GM12878 (cell line): Measurements from ENCODE around the gene PPIB. TPM values are rescaled to one million over a fixed set of nuclear protein-coding genes. Genes with fewer than 3 reads are reported as not detected.
A peak's percentile ranks its signal among the peaks of the same experiment; 100 is the strongest.

Source experiments
- CBX5 ChIP-seq: sonication (generic); IDR thresholded peaks from 2 replicates; pipeline ENCODE4 v1.6.1; 2016; ENCODE audit warnings: low read depth, moderate library complexity, mild to moderate bottlenecking, inconsistent platforms
- DPF2 ChIP-seq: fragments of 450-650 bp; IDR thresholded peaks from 2 replicates; pipeline ENCODE4 v1.6.1; 2017; ENCODE audit warnings: mild to moderate bottlenecking
- GABPA ChIP-seq: IDR thresholded peaks from 2 replicates; pipeline ENCODE4 v1.6.1; 2014; ENCODE audit warnings: antibody characterized with exemption, low read depth, mild to moderate bottlenecking, inconsistent platforms
- HDGF ChIP-seq: fragments of 450-650 bp; IDR thresholded peaks from 2 replicates; pipeline ENCODE4 v1.6.1; 2016; ENCODE audit warnings: antibody characterized with exemption
- PAX5 ChIP-seq: IDR thresholded peaks from 2 replicates; pipeline ENCODE4 v1.6.1; 2011; ENCODE audit warnings: low read depth, low read length, borderline replicate concordance
- PML ChIP-seq: IDR thresholded peaks from 2 replicates; pipeline ENCODE4 v1.6.1; 2012; ENCODE audit warnings: low read length, inconsistent platforms
- POLR2AphosphoS2 ChIP-seq: IDR thresholded peaks from 2 replicates; pipeline ENCODE4 v1.6.1; 2011; ENCODE audit warnings: low read depth, mild to moderate bottlenecking, low read length, improper control_type of control experiment, moderate library complexity
- RELA ChIP-seq: fragments of 450-650 bp; IDR thresholded peaks from 2 replicates; pipeline ENCODE4 v1.8.0; 2014; ENCODE audit warnings: borderline replicate concordance; ENCODE audit not compliant: partially characterized antibody
- WRNIP1 ChIP-seq: IDR thresholded peaks from 2 replicates; pipeline ENCODE4 v1.6.1; 2011; ENCODE audit warnings: low read depth, low read length, improper control_type of control experiment, borderline replicate concordance
- YY1 ChIP-seq: IDR thresholded peaks from 2 replicates; pipeline ENCODE4 v1.6.1; 2011; ENCODE audit warnings: low read depth, mild to moderate bottlenecking, low read length
- polyA plus RNA-seq, 11 experiments: library from polyadenylated mRNA; depleted of rRNA in 4 of 11; unstranded in 6 of 11; stranded (reverse) in 5 of 11; fragments of >200 nt; fragmentation: Nextera tagmentation in 4 of 11; fragmentation: Illumina TruSeq in 1 of 11; extraction: Ambion mirVana in 4 of 11; extraction: Trizol in 1 of 11; gene quantifications; 1 replicate in 1 of 11; 2 replicates in 10 of 11; pipeline versions ENCODE4 v1.2.1 to v1.2.3, GENCODE V29; 2011 to 2016; ENCODE audit warnings: inconsistent platforms in 2 of 11, missing spikeins in 2 of 11, low read depth in 1 of 11
- total RNA-seq, 4 experiments: library from RNA; depleted of rRNA in 3 of 4; stranded (reverse); fragments of >200 nt in 3 of 4; fragmentation: Illumina TruSeq in 1 of 4; extraction: Trizol in 1 of 4; gene quantifications; 2 replicates each; pipeline versions ENCODE4 v1.2.1 to v1.2.3, GENCODE V29; 2013 to 2021
- TF ChIP-seq, protein P1 (sequence below): IDR thresholded peaks from 2 replicates; pipeline ENCODE4 v1.6.1; 2011; ENCODE audit warnings: borderline replicate concordance, low read depth, mild to moderate bottlenecking, moderate library complexity, mixed read lengths, low read length; ENCODE audit not compliant: insufficient read depth; ENCODE audit errors: extremely low read length
- TF ChIP-seq, protein P2 (sequence below): IDR thresholded peaks from 2 replicates; pipeline ENCODE4 v1.6.1; 2012; ENCODE audit warnings: improper control_type of control experiment, low read depth, low read length; ENCODE audit not compliant: insufficient replicate concordance
- TF ChIP-seq, protein P3 (sequence below): IDR thresholded peaks from 2 replicates; pipeline ENCODE4 v1.6.1; 2012; ENCODE audit warnings: low read depth, low read length, improper control_type of control experiment
- TF ChIP-seq, protein P4 (sequence below): fragments of 450-650 bp; IDR thresholded peaks from 2 replicates; pipeline ENCODE4 v1.6.1; 2014; ENCODE audit warnings: mild to moderate bottlenecking
- TF ChIP-seq, protein P5 (sequence below), 3 experiments: IDR thresholded peaks in 2 of 3; conservative IDR thresholded peaks in 1 of 3; 2 replicates each; pipeline ENCODE4 v1.5.1; 2011; ENCODE audit warnings: low read depth in 3 of 3, low read length in 3 of 3, mild to moderate bottlenecking in 3 of 3, control low read depth in 2 of 3, moderate library complexity in 2 of 3, inconsistent platforms in 1 of 3, mixed read lengths in 1 of 3; ENCODE audit not compliant: control insufficient read depth in 2 of 3, insufficient read depth in 1 of 3; ENCODE audit errors: extremely low read depth in 1 of 3

PPIB gene
- total and polyA plus RNA-seq, 10 of the 15 experiments (the other 5 are each of a cell fraction or from before 2014, with no cell fraction given): 344 to 936 (median 508) TPM

DNA sequence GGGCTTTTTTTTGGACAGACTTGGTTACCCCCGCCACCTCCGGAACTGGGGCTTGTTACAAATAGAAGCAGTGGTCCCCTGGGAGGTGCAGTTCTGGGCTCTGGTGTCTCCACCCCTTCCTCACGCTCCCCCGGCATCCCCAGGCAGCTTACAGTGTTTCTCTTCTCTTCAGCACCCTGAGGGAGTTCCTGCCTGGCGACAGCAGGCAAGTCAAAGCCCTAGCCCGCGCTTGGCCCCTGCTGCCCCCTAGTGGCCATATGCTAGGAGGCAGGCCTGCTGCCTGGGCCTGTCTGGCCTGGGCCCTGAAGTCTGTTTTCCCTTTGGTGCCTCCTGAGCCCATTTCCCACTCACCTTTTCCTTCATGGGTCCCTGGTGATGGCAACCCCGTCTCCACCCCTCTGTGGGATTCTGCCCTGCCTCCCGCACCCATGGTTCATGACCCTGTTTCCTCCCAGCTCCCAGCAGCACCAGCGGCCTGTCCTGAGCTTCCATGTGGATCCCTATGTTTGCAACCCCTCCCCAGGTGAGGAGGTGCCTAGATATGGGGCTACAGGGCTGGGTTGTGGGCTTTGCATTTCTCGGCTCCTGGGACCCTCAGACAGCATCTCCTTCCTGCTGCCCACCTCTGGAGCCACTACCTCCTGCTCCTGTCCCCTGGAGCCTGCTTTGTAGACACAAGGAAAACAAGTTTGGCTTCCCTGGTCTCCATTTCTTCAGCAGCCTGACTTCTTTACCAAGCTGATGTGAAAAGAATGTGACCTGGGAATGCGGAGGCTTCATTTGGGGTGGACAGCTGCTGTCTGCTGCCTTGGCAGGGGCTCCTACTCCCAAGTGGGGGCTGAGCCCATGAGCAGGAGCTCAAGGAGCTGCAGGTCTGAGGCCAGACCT is 9.1 kb downstream of the PPIB start (continued):
- TF ChIP-seq, protein P1, sequence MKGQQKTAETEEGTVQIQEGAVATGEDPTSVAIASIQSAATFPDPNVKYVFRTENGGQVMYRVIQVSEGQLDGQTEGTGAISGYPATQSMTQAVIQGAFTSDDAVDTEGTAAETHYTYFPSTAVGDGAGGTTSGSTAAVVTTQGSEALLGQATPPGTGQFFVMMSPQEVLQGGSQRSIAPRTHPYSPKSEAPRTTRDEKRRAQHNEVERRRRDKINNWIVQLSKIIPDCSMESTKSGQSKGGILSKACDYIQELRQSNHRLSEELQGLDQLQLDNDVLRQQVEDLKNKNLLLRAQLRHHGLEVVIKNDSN: no peak
- TF ChIP-seq, protein P2, sequence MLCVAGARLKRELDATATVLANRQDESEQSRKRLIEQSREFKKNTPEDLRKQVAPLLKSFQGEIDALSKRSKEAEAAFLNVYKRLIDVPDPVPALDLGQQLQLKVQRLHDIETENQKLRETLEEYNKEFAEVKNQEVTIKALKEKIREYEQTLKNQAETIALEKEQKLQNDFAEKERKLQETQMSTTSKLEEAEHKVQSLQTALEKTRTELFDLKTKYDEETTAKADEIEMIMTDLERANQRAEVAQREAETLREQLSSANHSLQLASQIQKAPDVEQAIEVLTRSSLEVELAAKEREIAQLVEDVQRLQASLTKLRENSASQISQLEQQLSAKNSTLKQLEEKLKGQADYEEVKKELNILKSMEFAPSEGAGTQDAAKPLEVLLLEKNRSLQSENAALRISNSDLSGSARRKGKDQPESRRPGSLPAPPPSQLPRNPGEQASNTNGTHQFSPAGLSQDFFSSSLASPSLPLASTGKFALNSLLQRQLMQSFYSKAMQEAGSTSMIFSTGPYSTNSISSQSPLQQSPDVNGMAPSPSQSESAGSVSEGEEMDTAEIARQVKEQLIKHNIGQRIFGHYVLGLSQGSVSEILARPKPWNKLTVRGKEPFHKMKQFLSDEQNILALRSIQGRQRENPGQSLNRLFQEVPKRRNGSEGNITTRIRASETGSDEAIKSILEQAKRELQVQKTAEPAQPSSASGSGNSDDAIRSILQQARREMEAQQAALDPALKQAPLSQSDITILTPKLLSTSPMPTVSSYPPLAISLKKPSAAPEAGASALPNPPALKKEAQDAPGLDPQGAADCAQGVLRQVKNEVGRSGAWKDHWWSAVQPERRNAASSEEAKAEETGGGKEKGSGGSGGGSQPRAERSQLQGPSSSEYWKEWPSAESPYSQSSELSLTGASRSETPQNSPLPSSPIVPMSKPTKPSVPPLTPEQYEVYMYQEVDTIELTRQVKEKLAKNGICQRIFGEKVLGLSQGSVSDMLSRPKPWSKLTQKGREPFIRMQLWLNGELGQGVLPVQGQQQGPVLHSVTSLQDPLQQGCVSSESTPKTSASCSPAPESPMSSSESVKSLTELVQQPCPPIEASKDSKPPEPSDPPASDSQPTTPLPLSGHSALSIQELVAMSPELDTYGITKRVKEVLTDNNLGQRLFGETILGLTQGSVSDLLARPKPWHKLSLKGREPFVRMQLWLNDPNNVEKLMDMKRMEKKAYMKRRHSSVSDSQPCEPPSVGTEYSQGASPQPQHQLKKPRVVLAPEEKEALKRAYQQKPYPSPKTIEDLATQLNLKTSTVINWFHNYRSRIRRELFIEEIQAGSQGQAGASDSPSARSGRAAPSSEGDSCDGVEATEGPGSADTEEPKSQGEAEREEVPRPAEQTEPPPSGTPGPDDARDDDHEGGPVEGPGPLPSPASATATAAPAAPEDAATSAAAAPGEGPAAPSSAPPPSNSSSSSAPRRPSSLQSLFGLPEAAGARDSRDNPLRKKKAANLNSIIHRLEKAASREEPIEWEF: no peak
- TF ChIP-seq CBX5: no peak
- peak; percentile 67; the same call in 1 of the 2 replicates for TF ChIP-seq PML
- TF ChIP-seq, protein P3, sequence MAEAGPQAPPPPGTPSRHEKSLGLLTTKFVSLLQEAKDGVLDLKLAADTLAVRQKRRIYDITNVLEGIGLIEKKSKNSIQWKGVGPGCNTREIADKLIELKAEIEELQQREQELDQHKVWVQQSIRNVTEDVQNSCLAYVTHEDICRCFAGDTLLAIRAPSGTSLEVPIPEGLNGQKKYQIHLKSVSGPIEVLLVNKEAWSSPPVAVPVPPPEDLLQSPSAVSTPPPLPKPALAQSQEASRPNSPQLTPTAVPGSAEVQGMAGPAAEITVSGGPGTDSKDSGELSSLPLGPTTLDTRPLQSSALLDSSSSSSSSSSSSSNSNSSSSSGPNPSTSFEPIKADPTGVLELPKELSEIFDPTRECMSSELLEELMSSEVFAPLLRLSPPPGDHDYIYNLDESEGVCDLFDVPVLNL: 0 out of 2 replicates have a peak, but pooled peaks have one; percentile 33
- no peak for TF ChIP-seq WRNIP1
- 0 out of 2 replicates have a peak, but pooled peaks have one; percentile 74 for TF ChIP-seq POLR2AphosphoS2
- peak; percentile 22 for TF ChIP-seq RELA
- TF ChIP-seq GABPA: no peak
- 0 out of 2 replicates have a peak, but pooled peaks have one; percentile 28 for TF ChIP-seq PAX5
- TF ChIP-seq, protein P4, sequence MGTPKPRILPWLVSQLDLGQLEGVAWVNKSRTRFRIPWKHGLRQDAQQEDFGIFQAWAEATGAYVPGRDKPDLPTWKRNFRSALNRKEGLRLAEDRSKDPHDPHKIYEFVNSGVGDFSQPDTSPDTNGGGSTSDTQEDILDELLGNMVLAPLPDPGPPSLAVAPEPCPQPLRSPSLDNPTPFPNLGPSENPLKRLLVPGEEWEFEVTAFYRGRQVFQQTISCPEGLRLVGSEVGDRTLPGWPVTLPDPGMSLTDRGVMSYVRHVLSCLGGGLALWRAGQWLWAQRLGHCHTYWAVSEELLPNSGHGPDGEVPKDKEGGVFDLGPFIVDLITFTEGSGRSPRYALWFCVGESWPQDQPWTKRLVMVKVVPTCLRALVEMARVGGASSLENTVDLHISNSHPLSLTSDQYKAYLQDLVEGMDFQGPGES: no peak
- peak; percentile 14; the same call in 1 of the 2 replicates for TF ChIP-seq DPF2
- TF ChIP-seq YY1: peak; percentile 76
- TF ChIP-seq, protein P5, sequence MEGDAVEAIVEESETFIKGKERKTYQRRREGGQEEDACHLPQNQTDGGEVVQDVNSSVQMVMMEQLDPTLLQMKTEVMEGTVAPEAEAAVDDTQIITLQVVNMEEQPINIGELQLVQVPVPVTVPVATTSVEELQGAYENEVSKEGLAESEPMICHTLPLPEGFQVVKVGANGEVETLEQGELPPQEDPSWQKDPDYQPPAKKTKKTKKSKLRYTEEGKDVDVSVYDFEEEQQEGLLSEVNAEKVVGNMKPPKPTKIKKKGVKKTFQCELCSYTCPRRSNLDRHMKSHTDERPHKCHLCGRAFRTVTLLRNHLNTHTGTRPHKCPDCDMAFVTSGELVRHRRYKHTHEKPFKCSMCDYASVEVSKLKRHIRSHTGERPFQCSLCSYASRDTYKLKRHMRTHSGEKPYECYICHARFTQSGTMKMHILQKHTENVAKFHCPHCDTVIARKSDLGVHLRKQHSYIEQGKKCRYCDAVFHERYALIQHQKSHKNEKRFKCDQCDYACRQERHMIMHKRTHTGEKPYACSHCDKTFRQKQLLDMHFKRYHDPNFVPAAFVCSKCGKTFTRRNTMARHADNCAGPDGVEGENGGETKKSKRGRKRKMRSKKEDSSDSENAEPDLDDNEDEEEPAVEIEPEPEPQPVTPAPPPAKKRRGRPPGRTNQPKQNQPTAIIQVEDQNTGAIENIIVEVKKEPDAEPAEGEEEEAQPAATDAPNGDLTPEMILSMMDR (IDR thresholded peaks at IDR 0.05 in 2 of 3, conservative IDR thresholded peaks at IDR 0.05 in 1 of 3; ENCODE audit: control insufficient read depth in 2 of 3, extremely low read depth in 1 of 3, insufficient read depth in 1 of 3, low read depth in 3 of 3, low read length in 3 of 3): peak; percentile 99; a peak in 5 of 6 replicates
- peak; percentile 68; the same call in 1 of the 2 replicates for TF ChIP-seq HDGF
